ENCODE measurements around the gene DAPK2.

Gene DAPK2

GRCh38 chr15:63860155-63860554 lies 186.1 kb downstream of the DAPK2 start:
- DNase-seq (ENCODE audit: low read depth in 1 of 2, low spot score in 1 of 2) = peak in 1 of 2 experiments; percentile 56
- Histone ChIP-seq H3K27me3 (ENCODE audit: insufficient read depth, poor library complexity, severe bottlenecking) (no peaks in the 10 kb centered on the region), H3K4me3 (replicated peaks; ENCODE audit: insufficient read depth, low read length) (no peak overlapping the region), H3K27ac (replicated peaks) (no peak overlapping the region)
- TF ChIP-seq CTCF (IDR thresholded peaks at IDR 0.05; ENCODE audit: insufficient read depth, low read length) (no peak), SPI1 (IDR thresholded peaks at IDR 0.05; ENCODE audit: borderline replicate concordance, low read depth) (no peak)

GRCh38 chr15:63858881-63859280 lies 187.4 kb downstream of the DAPK2 start:
- DNase-seq (ENCODE audit: low read depth in 1 of 2, low spot score in 1 of 2) = no peak
- no peak overlapping the region for H3K27ac ChIP-seq (replicated peaks)

GRCh38 chr15:63858448-63858847 lies 187.8 kb downstream of the DAPK2 start:
- Histone ChIP-seq H3K27ac (replicated peaks) (no peak overlapping the region), H3K4me3 (replicated peaks; ENCODE audit: insufficient read depth, low read length) (no peak overlapping the region), H3K27me3 (ENCODE audit: insufficient read depth, poor library complexity, severe bottlenecking) (no peaks in the 10 kb centered on the region)
- no peak for DNase-seq (ENCODE audit: low read depth in 1 of 2, low spot score in 1 of 2)
- TF ChIP-seq POLR2AphosphoS5 (IDR thresholded peaks at IDR 0.05; ENCODE audit: low read depth) (no peak), SPI1 (IDR thresholded peaks at IDR 0.05; ENCODE audit: borderline replicate concordance, low read depth) (no peak), GABPA (IDR thresholded peaks at IDR 0.05; ENCODE audit: low read depth) (no peak), CTCF (IDR thresholded peaks at IDR 0.05; ENCODE audit: insufficient read depth, low read length) (no peak)
- TF ChIP-seq, protein P1, sequence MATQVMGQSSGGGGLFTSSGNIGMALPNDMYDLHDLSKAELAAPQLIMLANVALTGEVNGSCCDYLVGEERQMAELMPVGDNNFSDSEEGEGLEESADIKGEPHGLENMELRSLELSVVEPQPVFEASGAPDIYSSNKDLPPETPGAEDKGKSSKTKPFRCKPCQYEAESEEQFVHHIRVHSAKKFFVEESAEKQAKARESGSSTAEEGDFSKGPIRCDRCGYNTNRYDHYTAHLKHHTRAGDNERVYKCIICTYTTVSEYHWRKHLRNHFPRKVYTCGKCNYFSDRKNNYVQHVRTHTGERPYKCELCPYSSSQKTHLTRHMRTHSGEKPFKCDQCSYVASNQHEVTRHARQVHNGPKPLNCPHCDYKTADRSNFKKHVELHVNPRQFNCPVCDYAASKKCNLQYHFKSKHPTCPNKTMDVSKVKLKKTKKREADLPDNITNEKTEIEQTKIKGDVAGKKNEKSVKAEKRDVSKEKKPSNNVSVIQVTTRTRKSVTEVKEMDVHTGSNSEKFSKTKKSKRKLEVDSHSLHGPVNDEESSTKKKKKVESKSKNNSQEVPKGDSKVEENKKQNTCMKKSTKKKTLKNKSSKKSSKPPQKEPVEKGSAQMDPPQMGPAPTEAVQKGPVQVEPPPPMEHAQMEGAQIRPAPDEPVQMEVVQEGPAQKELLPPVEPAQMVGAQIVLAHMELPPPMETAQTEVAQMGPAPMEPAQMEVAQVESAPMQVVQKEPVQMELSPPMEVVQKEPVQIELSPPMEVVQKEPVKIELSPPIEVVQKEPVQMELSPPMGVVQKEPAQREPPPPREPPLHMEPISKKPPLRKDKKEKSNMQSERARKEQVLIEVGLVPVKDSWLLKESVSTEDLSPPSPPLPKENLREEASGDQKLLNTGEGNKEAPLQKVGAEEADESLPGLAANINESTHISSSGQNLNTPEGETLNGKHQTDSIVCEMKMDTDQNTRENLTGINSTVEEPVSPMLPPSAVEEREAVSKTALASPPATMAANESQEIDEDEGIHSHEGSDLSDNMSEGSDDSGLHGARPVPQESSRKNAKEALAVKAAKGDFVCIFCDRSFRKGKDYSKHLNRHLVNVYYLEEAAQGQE (IDR thresholded peaks at IDR 0.05; ENCODE audit: insufficient replicate concordance, low read depth) = no peak

More at GRCh38 chr15:63858881-63859280, 187.4 kb downstream of the DAPK2 start:
- no peak overlapping the region for H3K4me3 ChIP-seq (replicated peaks; ENCODE audit: insufficient read depth, low read length)
- H3K27me3 ChIP-seq (ENCODE audit: insufficient read depth, poor library complexity, severe bottlenecking) = no peaks in the 10 kb centered on the region
- TF ChIP-seq POLR2AphosphoS5 (IDR thresholded peaks at IDR 0.05; ENCODE audit: low read depth) (no peak), CTCF (IDR thresholded peaks at IDR 0.05; ENCODE audit: insufficient read depth, low read length) (no peak)

GRCh38 chr15:63857461-63857856 lies 188.8 kb downstream of the DAPK2 start:
- no peak overlapping the region for H3K4me3 ChIP-seq (replicated peaks; ENCODE audit: insufficient read depth, low read length)
- H3K27ac ChIP-seq (replicated peaks) = no peak overlapping the region
- no peaks in the 10 kb centered on the region for H3K27me3 ChIP-seq (ENCODE audit: insufficient read depth, poor library complexity, severe bottlenecking)
- DNase-seq (ENCODE audit: low read depth in 1 of 2, low spot score in 1 of 2) = no peak
- TF ChIP-seq, protein P1 (IDR thresholded peaks at IDR 0.05; ENCODE audit: insufficient replicate concordance, low read depth) = no peak
- TF ChIP-seq POLR2AphosphoS5 (IDR thresholded peaks at IDR 0.05; ENCODE audit: low read depth) (no peak), CTCF (IDR thresholded peaks at IDR 0.05; ENCODE audit: insufficient read depth, low read length) (no peak), GABPA (IDR thresholded peaks at IDR 0.05; ENCODE audit: low read depth) (no peak), SPI1 (IDR thresholded peaks at IDR 0.05; ENCODE audit: borderline replicate concordance, low read depth) (no peak)

All from HL-60 (cell line).